ENCODE measurements around the gene LYG2. TPM values are rescaled to one million over a fixed set of nuclear protein-coding genes. Genes with fewer than 3 reads are reported as not detected.
"Not testable (repeated sequence)": the region's sequence is repeated elsewhere in the genome, so short reads cannot be mapped to it uniquely, and the experiment has no call there.

The LYG2 gene
- total RNA-seq, 2 donors from 2014 or later: not detected

- Histone ChIP-seq H3K27me3 (ENCODE audit: control insufficient read depth, insufficient read depth, low read length, poor library complexity, severe bottlenecking) (no peaks in the 10 kb centered on the region), H3K36me3 (ENCODE audit: control insufficient read depth, insufficient read depth, low read length) (peaks cover 46% of the 10 kb centered on the region), H3K4me1 (ENCODE audit: control insufficient read depth, insufficient read depth, low read length) (no peaks in the 10 kb centered on the region), H3K9ac (ENCODE audit: extremely low read depth, low read length, poor library complexity, severe bottlenecking) (no peak overlapping the region), H3K27ac (ENCODE audit: low read depth, low read length) (no peak overlapping the region), H3K9me3 (ENCODE audit: control insufficient read depth, low read length) (peaks cover 3% of the 10 kb centered on the region), H3K4me3 (ENCODE audit: low read length) (no peak overlapping the region)
- DNase-seq: no peak
- H3K4me3 Mint-ChIP-seq: no peak overlapping the region
- H3K9me3 Mint-ChIP-seq: peaks cover 4% of the 10 kb centered on the region
- H3K4me1 Mint-ChIP-seq: no peaks in the 10 kb centered on the region
- H3K36me3 Mint-ChIP-seq (ENCODE audit: low read depth): peaks cover 28% of the 10 kb centered on the region
- peak; percentile 35 for TF ChIP-seq CTCF (conservative IDR thresholded peaks at IDR 0.05)
- WGBS, 2 experiments (ENCODE audit: insufficient coverage in 1 of 2, insufficient read length in 1 of 2): 88 to 94% methylated on average over 6 of the region's 6 CpGs
- no peaks in the 10 kb centered on the region for H3K27me3 Mint-ChIP-seq (ENCODE audit: insufficient read depth)
- no peak overlapping the region for H3K27ac Mint-ChIP-seq
These were observed 57.2 kb downstream of the LYG2 start for GRCh38 chr2:99198103-99198841.

GRCh38 chr2:99192364-99192763 is 63.1 kb downstream of the LYG2 start:
- not testable (repeated sequence) for H3K4me1 Mint-ChIP-seq; H3K27ac ChIP-seq (ENCODE audit: low read depth, low read length); H3K9ac ChIP-seq (ENCODE audit: extremely low read depth, low read length, poor library complexity, severe bottlenecking); H3K4me3 ChIP-seq (ENCODE audit: low read length); H3K27me3 ChIP-seq (ENCODE audit: control insufficient read depth, insufficient read depth, low read length, poor library complexity, severe bottlenecking); H3K9me3 Mint-ChIP-seq; H3K4me3 Mint-ChIP-seq; DNase-seq; H3K9me3 ChIP-seq (ENCODE audit: control insufficient read depth, low read length); H3K27me3 Mint-ChIP-seq (ENCODE audit: insufficient read depth); H3K4me1 ChIP-seq (ENCODE audit: control insufficient read depth, insufficient read depth, low read length); H3K27ac Mint-ChIP-seq
- 96 to 100% methylated on average over 1 to 4 of the region's 4 CpGs for WGBS, 2 experiments (ENCODE audit: insufficient coverage in 1 of 2, insufficient read length in 1 of 2)
- peaks cover 69% of the 10 kb centered on the region for H3K36me3 ChIP-seq (ENCODE audit: control insufficient read depth, insufficient read depth, low read length)
- H3K36me3 Mint-ChIP-seq (ENCODE audit: low read depth): peaks cover 69% of the 10 kb centered on the region

Other genes starting within 250 kb of the LYG2 start
- 1 to 10 TPM; 3.1 to 6.5 TPM for gene C2orf15, start 114.0 kb downstream of the LYG2 start, total RNA-seq
- gene TSGA10, start 100.7 kb downstream of the LYG2 start, total RNA-seq: 10 to 100 TPM in 1 of 2 donors, 1 to 10 TPM in 1; 7.8 to 12.4 TPM
- gene LIPT1, start 100.7 kb downstream of the LYG2 start, total RNA-seq: 10 to 100 TPM in 1 of 2 donors, 1 to 10 TPM in 1; 8.0 to 12.2 TPM
- 10 to 100 TPM; 39.2 to 47.3 TPM for gene MITD1, start 74.6 kb downstream of the LYG2 start, total RNA-seq
- gene MRPL30, start 74.5 kb downstream of the LYG2 start, total RNA-seq: 10 to 100 TPM; 39.8 to 46.1 TPM
- gene LYG1, start 45.5 kb upstream of the LYG2 start, total RNA-seq: under 1 TPM; 0.35 to 0.55 TPM
- 10 to 100 TPM; 32.7 to 32.8 TPM for gene TXNDC9, start 80.7 kb upstream of the LYG2 start, total RNA-seq
- 10 to 100 TPM; 54.2 to 63.6 TPM for gene EIF5B, start 81.7 kb upstream of the LYG2 start, total RNA-seq
- 10 to 100 TPM; 43.9 to 44.6 TPM for gene REV1, start 234.4 kb upstream of the LYG2 start, total RNA-seq

Measured in endodermal cell (in vitro differentiated cells).